Epithelial cell of esophagus (primary cell): ENCODE data around the gene PLEKHG4B.

Experiments
- DNase-seq: peaks from one replicate; pipeline ENCODE4 v3.0.0; 2010; ENCODE audit warnings: low read depth
- H3K4me3 ChIP-seq: 2 replicates; pipeline ENCODE4 v1.5.1; 2011; ENCODE audit warnings: mild to moderate bottlenecking, low read length, control low read depth
- TF ChIP-seq, protein P1 (sequence below): IDR thresholded peaks from 2 replicates; pipeline ENCODE4 v1.5.1; 2011; ENCODE audit warnings: low read depth, mild to moderate bottlenecking, low read length, control low read depth, inconsistent platforms; ENCODE audit not compliant: insufficient read depth; ENCODE audit errors: missing control alignments

PLEKHG4B gene

DNA sequence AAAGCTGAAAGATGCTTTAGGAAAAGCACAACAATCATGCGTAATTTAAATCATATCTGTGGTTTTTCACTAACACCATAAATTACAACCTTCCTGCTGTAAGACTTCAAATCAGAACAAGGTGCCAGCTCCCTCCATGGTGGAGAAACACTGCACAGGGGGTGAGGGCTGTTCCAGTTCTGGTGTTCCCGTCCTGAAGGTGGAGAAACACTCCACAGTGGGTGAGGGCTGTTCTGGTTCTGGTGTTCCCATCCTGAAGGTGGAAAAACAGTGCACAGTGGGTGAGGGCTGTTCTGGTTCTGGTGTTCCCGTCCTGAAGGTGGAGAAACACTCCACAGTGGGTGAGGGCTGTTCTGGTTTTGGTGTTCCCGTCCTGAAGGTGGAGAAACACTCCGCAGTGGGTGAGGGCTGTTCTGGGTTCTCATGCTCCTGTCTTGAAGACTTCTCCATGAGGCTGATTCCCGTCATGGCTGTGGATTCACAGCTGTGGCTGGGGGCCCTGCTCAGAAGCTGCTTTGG, 12.9 kb downstream of the PLEKHG4B start:
- DNase-seq = no peak
- no peak overlapping the region for H3K4me3 ChIP-seq
- TF ChIP-seq, protein P1, sequence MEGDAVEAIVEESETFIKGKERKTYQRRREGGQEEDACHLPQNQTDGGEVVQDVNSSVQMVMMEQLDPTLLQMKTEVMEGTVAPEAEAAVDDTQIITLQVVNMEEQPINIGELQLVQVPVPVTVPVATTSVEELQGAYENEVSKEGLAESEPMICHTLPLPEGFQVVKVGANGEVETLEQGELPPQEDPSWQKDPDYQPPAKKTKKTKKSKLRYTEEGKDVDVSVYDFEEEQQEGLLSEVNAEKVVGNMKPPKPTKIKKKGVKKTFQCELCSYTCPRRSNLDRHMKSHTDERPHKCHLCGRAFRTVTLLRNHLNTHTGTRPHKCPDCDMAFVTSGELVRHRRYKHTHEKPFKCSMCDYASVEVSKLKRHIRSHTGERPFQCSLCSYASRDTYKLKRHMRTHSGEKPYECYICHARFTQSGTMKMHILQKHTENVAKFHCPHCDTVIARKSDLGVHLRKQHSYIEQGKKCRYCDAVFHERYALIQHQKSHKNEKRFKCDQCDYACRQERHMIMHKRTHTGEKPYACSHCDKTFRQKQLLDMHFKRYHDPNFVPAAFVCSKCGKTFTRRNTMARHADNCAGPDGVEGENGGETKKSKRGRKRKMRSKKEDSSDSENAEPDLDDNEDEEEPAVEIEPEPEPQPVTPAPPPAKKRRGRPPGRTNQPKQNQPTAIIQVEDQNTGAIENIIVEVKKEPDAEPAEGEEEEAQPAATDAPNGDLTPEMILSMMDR = no peak

DNA sequence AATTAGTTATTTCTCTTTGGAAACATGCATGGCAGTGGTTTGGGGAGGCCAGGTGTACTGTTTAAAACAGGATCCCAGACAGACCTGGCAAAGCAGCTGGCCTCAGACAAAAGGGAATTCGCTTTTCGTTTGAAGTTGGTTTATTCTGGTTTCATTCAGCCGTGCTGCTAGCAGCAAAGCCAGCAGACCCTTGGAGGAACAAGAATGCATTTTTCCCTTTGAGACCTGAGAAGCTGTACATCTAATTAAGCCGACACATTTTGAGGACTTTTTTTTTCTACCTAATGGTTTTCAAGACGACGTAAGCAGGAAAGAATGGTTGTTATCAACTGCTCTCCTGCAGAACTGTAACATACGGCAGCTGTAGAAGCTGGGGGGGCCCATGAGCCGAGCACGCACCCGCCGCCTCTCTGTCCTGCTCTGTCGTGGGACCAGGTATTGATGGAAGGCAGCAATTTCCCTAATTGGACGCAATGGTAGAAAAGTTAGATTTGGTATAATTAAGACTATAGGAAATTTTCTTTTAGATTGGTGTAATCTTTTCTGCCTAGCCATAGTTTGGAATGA, 13.6 kb downstream of the PLEKHG4B start:
- DNase-seq = no peak
- no peak overlapping the region for H3K4me3 ChIP-seq
- TF ChIP-seq, protein P1 = no peak

DNA sequence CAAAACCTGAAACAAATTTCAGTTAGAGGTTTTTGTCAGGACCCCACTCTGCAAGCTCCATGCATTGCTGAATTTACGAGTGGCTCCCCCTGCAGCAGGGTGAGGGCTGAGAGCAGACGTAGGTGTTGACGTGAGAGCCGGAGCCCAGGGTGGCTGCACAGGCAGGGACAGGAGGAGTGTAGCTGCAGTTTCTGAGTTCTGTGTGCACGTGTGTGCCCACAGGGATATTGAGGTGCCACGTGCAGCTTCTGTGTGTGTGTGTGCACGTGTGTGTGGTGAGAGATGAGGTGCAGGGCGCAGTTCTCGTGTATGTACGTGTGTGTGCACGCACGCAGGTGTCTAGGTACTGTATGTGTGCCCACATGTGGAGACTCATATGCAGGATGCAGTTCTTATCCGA, 14.6 kb downstream of the PLEKHG4B start:
- H3K4me3 ChIP-seq = no peak overlapping the region
- TF ChIP-seq, protein P1 = no peak
- DNase-seq = no peak

DNA sequence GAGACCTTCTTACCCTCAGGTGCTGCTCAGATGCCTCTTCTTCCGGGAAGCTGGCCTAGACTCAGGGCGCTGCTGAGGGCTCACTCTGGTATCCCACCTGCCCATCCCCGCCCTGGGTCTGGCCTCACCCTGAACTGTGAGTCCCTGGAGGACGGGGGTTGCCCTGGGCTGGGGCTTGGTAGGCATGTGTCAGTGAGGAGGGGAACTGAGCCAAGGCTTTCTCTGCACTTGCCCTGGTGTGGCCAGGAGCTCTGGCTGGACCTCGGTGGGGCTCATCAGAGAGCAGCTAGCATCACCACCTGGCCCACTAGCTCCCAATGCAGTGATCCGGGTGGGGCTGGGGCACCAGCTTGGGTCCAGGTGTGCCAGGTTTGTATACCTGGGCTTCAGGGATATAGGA, 15.6 kb downstream of the PLEKHG4B start:
- H3K4me3 ChIP-seq = no peak overlapping the region
- TF ChIP-seq, protein P1 = no peak
- no peak for DNase-seq

DNA sequence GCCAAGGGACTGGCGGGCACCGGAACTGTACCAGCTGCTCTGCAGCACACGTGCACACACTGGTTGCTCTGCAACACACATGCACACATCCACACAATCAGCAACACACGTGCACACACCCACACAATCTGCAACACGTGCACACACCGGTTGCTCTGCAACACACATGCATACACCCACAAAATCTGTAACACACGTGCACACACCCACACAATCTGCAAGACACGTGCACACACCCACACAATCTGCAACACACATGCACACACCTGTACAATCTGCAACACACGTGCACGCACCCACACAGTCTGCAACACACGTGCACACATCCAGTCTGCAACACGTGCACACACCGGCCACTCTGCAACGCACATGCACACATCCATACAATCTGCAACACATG, 17.9 kb downstream of the PLEKHG4B start:
- TF ChIP-seq, protein P1 = no peak
- DNase-seq = no peak
- no peak overlapping the region for H3K4me3 ChIP-seq

DNA sequence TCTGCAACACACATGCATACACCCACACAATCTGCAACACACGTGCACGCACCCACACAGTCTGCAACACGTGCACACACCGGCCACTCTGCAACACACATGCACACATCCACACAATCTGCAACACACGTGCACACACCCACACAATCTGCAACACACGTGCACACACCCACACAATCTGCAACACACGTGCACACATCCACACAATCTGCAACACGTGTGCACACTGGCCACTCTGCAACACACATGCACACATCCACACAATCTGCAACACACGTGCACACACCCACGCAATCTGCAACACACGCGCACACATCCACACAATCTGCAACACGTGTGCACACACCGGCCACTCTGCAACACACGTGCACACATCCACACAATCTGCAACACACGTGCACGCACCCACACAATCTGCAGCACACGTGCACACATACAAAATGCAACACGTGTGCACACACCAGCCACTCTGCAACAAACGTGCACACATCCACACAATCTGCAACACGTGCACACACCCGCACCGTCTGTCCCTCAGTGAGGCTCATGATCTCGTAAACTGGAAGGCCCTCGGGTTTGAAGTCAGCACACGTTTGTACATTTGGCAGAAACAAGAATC, 18.4 kb downstream of the PLEKHG4B start:
- no peak for DNase-seq
- TF ChIP-seq, protein P1 = no peak
- no peak overlapping the region for H3K4me3 ChIP-seq

DNA sequence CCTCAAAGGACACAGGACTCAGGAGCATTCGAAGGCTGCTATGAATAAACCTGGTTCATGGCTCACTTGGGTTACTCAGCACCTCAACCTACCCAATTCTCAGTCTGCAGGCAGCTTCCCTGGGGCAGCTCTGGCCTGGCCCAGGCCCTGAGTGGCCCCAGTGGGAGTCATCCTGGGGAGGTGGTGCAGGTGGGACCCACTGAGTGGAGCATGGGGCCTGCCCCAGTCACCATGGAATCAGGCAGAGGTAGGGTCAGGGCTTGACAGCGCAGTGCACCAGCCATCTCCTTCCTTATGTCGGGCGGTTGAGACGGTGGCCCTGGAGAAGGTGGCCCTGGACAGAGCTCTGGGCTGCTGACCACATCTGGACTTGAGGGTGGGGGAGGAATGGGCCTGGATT, 19.2 kb downstream of the PLEKHG4B start:
- TF ChIP-seq, protein P1 = no peak
- no peak for DNase-seq
- H3K4me3 ChIP-seq = no peak overlapping the region
